ENCODE measurements around the gene MTARC2. TPM values are rescaled to one million over a fixed set of nuclear protein-coding genes. Genes with fewer than 3 reads are reported as not detected.

The MTARC2 gene
- total and polyA plus RNA-seq, 2 donors (not counting 1 experiment from before 2014, with no cell fraction given): 16.3 to 22.6 TPM

Other genes starting within 250 kb of the MTARC2 start
- 3.8 and 3.9 TPM in 2 replicates for gene MARK1, start 220.2 kb upstream of the MTARC2 start, total RNA-seq
- 0.16 and 0.52 TPM in 2 replicates for gene MARK1, start 220.2 kb upstream of the MTARC2 start, polyA plus RNA-seq
- 19.5 and 21.4 TPM in 2 replicates for gene C1orf115, start 58.0 kb upstream of the MTARC2 start, total RNA-seq
- gene C1orf115, start 58.0 kb upstream of the MTARC2 start, polyA plus RNA-seq: 2.5 and 6.4 TPM in 2 replicates
- gene MTARC1, start 38.6 kb downstream of the MTARC2 start, total RNA-seq: 2.9 and 3.8 TPM in 2 replicates
- gene MTARC1, start 38.6 kb downstream of the MTARC2 start, polyA plus RNA-seq: 0.33 and 0.49 TPM in 2 replicates
- 7.7 and 9.1 TPM in 2 replicates for gene HLX, start 131.1 kb downstream of the MTARC2 start, total RNA-seq
- 3.4 and 4.3 TPM in 2 replicates for gene HLX, start 131.1 kb downstream of the MTARC2 start, polyA plus RNA-seq

Data from B cell (primary cell).